A673 (cell line): ENCODE results near the gene INPP1.

ENCODE experiments used
- EZH2 ChIP-seq: fragments of 200-600 bp; sonication (generic); IDR thresholded peaks from 2 replicates; pipeline ENCODE4 v1.6.1; 2017; ENCODE audit warnings: borderline replicate concordance, low read depth, mild to moderate bottlenecking, mixed read lengths, antibody characterized with exemption, low read length; ENCODE audit not compliant: poor library complexity, severe bottlenecking
- TF ChIP-seq, protein P1 (sequence below): fragments of 300-800, 200-600 bp; sonication (generic); conservative IDR thresholded peaks from 2 replicates; pipeline ENCODE4 v1.5.1; 2017; ENCODE audit warnings: low read depth, mild to moderate bottlenecking, antibody characterized with exemption, low read length, moderate library complexity, mixed read lengths

DNA sequence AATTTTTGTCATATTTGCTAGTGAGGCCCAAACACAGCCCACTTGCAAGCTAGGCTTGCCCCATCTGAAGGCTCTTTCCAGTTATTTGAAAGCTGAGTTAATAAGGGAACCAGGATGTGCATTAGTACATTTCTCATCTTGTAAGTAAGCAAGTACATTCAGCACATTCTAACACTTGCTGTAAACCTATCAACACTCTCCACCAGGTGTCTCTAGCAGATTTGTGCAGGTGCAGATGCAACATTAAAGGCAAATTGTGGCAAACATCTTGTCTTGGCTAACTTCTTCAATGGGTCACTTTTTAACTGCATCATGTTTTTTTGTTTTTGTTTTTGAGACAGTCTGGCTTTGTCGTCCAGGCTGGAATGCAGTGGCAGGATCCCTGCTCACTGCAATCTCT, 39.5 kb downstream of the INPP1 start:
- no peak for TF ChIP-seq EZH2
- TF ChIP-seq, protein P1, sequence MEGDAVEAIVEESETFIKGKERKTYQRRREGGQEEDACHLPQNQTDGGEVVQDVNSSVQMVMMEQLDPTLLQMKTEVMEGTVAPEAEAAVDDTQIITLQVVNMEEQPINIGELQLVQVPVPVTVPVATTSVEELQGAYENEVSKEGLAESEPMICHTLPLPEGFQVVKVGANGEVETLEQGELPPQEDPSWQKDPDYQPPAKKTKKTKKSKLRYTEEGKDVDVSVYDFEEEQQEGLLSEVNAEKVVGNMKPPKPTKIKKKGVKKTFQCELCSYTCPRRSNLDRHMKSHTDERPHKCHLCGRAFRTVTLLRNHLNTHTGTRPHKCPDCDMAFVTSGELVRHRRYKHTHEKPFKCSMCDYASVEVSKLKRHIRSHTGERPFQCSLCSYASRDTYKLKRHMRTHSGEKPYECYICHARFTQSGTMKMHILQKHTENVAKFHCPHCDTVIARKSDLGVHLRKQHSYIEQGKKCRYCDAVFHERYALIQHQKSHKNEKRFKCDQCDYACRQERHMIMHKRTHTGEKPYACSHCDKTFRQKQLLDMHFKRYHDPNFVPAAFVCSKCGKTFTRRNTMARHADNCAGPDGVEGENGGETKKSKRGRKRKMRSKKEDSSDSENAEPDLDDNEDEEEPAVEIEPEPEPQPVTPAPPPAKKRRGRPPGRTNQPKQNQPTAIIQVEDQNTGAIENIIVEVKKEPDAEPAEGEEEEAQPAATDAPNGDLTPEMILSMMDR: peak; percentile 47
